Glomerular endothelial cell (primary cell): Measurements from ENCODE around the gene ZNF285. TPM values are rescaled to one million over a fixed set of nuclear protein-coding genes. Genes with fewer than 3 reads are reported as not detected.

Source experiments
- total RNA-seq: library from RNA; depleted of rRNA; stranded (reverse); fragments of >200 nt; gene quantifications from 2 replicates; pipeline ENCODE4 v1.2.3, GENCODE V29; 2015

The ZNF285 gene
- total RNA-seq, 1 donor from 2014 or later, result 4.2 TPM

Other genes with a start within 250 kb of the ZNF285 start
- 10.8 and 22.4 TPM in 2 replicates for gene ZNF226, start 236.5 kb downstream of the ZNF285 start, total RNA-seq
- gene ZNF227, start 189.1 kb downstream of the ZNF285 start, total RNA-seq, result 8.5 and 13.5 TPM in 2 replicates
- gene ZNF233, start 141.7 kb downstream of the ZNF285 start, total RNA-seq, result 1.4 and 3.2 TPM in 2 replicates
- gene ZNF235, start 96.6 kb downstream of the ZNF285 start, total RNA-seq, result 2.7 and 3.6 TPM in 2 replicates
- gene ZNF112, start 44.9 kb downstream of the ZNF285 start, total RNA-seq, result 3.4 and 4.1 TPM in 2 replicates
- gene ZNF229, start 46.9 kb upstream of the ZNF285 start, total RNA-seq, result 5.9 and 10.2 TPM in 2 replicates
- gene ZNF180, start 98.9 kb upstream of the ZNF285 start, total RNA-seq, result 6.7 and 13.2 TPM in 2 replicates
- gene CEACAM20, start 128.1 kb upstream of the ZNF285 start, total RNA-seq, result not detected in 2 replicates
- gene IGSF23, start 212.0 kb upstream of the ZNF285 start, total RNA-seq, result not detected in 2 replicates
- gene PVR, start 242.3 kb upstream of the ZNF285 start, total RNA-seq, result 212 and 300 TPM in 2 replicates